PC-9 (cell line): ENCODE results near the gene PPL. TPM values are rescaled to one million over a fixed set of nuclear protein-coding genes. Genes with fewer than 3 reads are reported as not detected.

Experiments used
- BruUV-seq: library from RNA; stranded (reverse); fragments of 400-500 nt; replicated peaks from 2 replicates; lab custom pipeline; 2021; lab: Mats Ljungman, UMichigan
- CTCF ChIA-PET: fragments of 300-600 bp; sonication (Branson Sonifier 250); formaldehyde crosslinking; loops from one replicate; lab custom pipeline; 2022; ENCODE audit warnings: antibody characterized with exemption; lab: Charles Lee
- POLR2A ChIA-PET: fragments of 300-600 bp; sonication (Branson Sonifier 250); formaldehyde crosslinking; loops from one replicate; lab custom pipeline; 2022; ENCODE audit warnings: antibody characterized with exemption; ENCODE audit not compliant: unreplicated experiment; lab: Charles Lee
- DNase-seq, 2 experiments: peaks; one replicate each; pipeline versions ENCODE4 v3.0.0 to v3.0.0-alpha.2; 2015 to 2022; ENCODE audit warnings: mixed read lengths in 1 of 2
- H2AFZ ChIP-seq: fragments of 200-600 bp; sonication (generic); 2 replicates; pipeline ENCODE4 v1.8.1; 2017; ENCODE audit warnings: antibody characterized with exemption
- H3F3A ChIP-seq: fragments of 200-600 bp; sonication (generic); 2 replicates; pipeline ENCODE4 v1.8.1; 2017; ENCODE audit warnings: antibody characterized with exemption, mild to moderate bottlenecking, low read depth; ENCODE audit not compliant: insufficient read depth
- H3K27ac ChIP-seq: fragments of 200-600 bp; sonication (generic); 2 replicates; pipeline ENCODE4 v1.6.1; 2016; ENCODE audit warnings: mixed run types
- H3K27me3 ChIP-seq: fragments of 200-600 bp; sonication (generic); 2 replicates; pipeline ENCODE4 v1.6.1; 2016; ENCODE audit warnings: low read depth, mixed run types; ENCODE audit not compliant: insufficient read depth
- H3K36me3 ChIP-seq: fragments of 200-600 bp; sonication (generic); 2 replicates; pipeline ENCODE4 v1.6.1; 2016; ENCODE audit warnings: low read depth, mixed run types
- H3K4me1 ChIP-seq: fragments of 200-600 bp; sonication (generic); replicated peaks from 2 replicates; pipeline ENCODE4 v1.6.1; 2016; ENCODE audit warnings: mixed run types; ENCODE audit not compliant: insufficient read depth
- H3K4me2 ChIP-seq: fragments of 200-600 bp; sonication (generic); 2 replicates; pipeline ENCODE4 v1.6.1; 2017; ENCODE audit warnings: mixed run types
- H3K4me3 ChIP-seq: fragments of 200-600 bp; sonication (generic); 2 replicates; pipeline ENCODE4 v1.6.1; 2016; ENCODE audit warnings: mixed run types
- H3K79me2 ChIP-seq: fragments of 200-600 bp; sonication (generic); 2 replicates; pipeline ENCODE4 v1.6.1; 2017; ENCODE audit warnings: low read depth, mixed run types
- H3K9me2 ChIP-seq: fragments of 200-600 bp; sonication (generic); 2 replicates; pipeline ENCODE4 v1.8.1; 2017; ENCODE audit warnings: mild to moderate bottlenecking; ENCODE audit not compliant: insufficient read depth
- H3K9me3 ChIP-seq: fragments of 200-600 bp; sonication (generic); 2 replicates; pipeline ENCODE4 v1.8.1; 2016; ENCODE audit warnings: low read depth; ENCODE audit not compliant: insufficient read depth
- H4K20me1 ChIP-seq: fragments of 200-600 bp; sonication (generic); 2 replicates; pipeline ENCODE4 v1.8.1; 2017; ENCODE audit not compliant: insufficient read depth
- CTCF ChIP-seq: fragments of 200-600 bp; sonication (generic); conservative IDR thresholded peaks from 2 replicates; pipeline ENCODE4 v1.6.1; 2017; ENCODE audit warnings: mixed run types, antibody characterized with exemption, mild to moderate bottlenecking, moderate library complexity
- EZH2 ChIP-seq: fragments of 200-600 bp; sonication (generic); IDR thresholded peaks from 2 replicates; pipeline ENCODE4 v1.8.0; 2017; ENCODE audit warnings: antibody characterized with exemption, low read depth
- intact Hi-C: fragments of 100-400 bp; cut with micrococcal nuclease; formaldehyde crosslinking; loops from one replicate; pipeline ENCODE4 v1.10.0; 2022; ENCODE audit not compliant: unreplicated experiment
- total RNA-seq: library from RNA; stranded (reverse); gene quantifications from 2 replicates; pipeline ENCODE4 v1.2.3, GENCODE V29; 2021

PPL gene
- total RNA-seq, 1 experiment from 2014 or later, result 187 TPM

DNA sequence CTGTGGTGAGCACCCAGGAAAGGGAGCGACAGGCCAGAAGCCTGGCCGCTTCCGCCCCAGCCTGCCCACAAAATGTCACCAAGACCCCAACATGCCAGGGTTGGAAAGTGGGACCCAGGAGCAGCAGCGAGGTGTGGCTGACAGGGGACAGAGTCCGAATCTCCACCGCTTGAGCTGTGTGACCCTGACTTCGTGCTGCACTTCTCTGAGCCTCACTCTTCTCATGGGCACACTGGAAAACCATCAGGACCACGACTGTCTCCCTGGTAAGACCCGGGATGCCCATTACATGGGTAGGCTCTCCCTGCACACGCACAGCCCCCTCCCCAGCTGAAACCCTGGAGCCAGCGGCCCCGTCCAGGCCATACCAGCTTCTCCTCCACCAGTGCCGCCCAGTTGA lies 34.9 kb downstream of the PPL start:
- no peaks in the 10 kb centered on the region for H3K27me3 ChIP-seq
- intact Hi-C loops, result no loop called here
- H3K9me3 ChIP-seq, result no peaks in the 10 kb centered on the region
- H2AFZ ChIP-seq, result no peak overlapping the region
- H3K4me3 ChIP-seq, result no peak overlapping the region
- no TSS peak for BruUV-seq
- H3K4me1 ChIP-seq, result no peaks in the 10 kb centered on the region
- peaks cover 12% of the 10 kb centered on the region; the same call in 1 of the 2 replicates for H4K20me1 ChIP-seq
- H3K36me3 ChIP-seq, result peaks cover 19% of the 10 kb centered on the region
- ChIA-PET POLR2A (no interaction called here), CTCF (no interaction called here)
- H3K79me2 ChIP-seq, result no peaks in the 10 kb centered on the region
- DNase-seq, result no peak
- H3K27ac ChIP-seq, result no peak overlapping the region
- H3F3A ChIP-seq, result peaks cover 17% of the 10 kb centered on the region; the same call in 1 of the 2 replicates
- no peaks in the 10 kb centered on the region for H3K9me2 ChIP-seq
- H3K4me2 ChIP-seq, result no peak overlapping the region
- no peak for TF ChIP-seq CTCF

GRCh38 chr16:4900750-4901149 lies 36.2 kb downstream of the PPL start:
- ChIA-PET POLR2A (interaction anchor here (0.8 kb wide), 1 partner anchor 166 kb away, joined by 5 read pairs; the partner anchor contains the start of gene DNAAF8), CTCF (no interaction called here)
- Histone ChIP-seq H3F3A (peaks cover 9% of the 10 kb centered on the region; the same call in 1 of the 2 replicates), H3K27me3 (no peaks in the 10 kb centered on the region), H3K9me3 (no peaks in the 10 kb centered on the region), H2AFZ (no peak overlapping the region), H3K4me3 (no peak overlapping the region), H3K4me1 (no peaks in the 10 kb centered on the region), H3K79me2 (no peaks in the 10 kb centered on the region), H3K27ac (no peak overlapping the region), H3K36me3 (peaks cover 19% of the 10 kb centered on the region), H4K20me1 (peaks cover 7% of the 10 kb centered on the region; the same call in 1 of the 2 replicates), H3K4me2 (no peak overlapping the region), H3K9me2 (no peaks in the 10 kb centered on the region)
- intact Hi-C loops, result no loop called here
- DNase-seq, result no peak
- BruUV-seq, result no TSS peak
- TF ChIP-seq EZH2, result no peak
- TF ChIP-seq CTCF, result no peak

DNA sequence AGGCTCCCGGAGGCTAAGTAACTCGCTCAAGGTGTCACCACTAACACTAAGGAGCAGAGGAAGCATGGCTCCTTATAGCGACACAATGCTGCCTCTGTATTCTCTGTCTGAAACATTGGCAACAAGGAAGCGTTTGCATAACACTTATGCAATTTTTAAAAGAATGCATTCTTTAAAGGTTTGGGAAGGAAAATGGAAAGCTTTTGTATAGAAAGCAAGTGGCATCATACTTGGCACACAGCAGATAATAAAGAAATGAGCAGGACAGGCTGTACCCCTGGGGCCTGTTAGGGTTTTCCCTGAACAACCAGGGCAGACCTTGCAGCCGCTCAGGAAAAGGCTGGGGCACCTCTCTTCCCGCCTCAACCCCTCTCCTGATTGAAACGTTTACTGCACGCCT lies 36.9 kb downstream of the PPL start:
- Histone ChIP-seq H3K4me3 (no peak overlapping the region), H3F3A (peaks cover 9% of the 10 kb centered on the region; the same call in 1 of the 2 replicates), H3K9me2 (no peaks in the 10 kb centered on the region), H3K79me2 (no peaks in the 10 kb centered on the region), H2AFZ (no peak overlapping the region), H3K4me1 (no peaks in the 10 kb centered on the region), H4K20me1 (peaks cover 7% of the 10 kb centered on the region; the same call in 1 of the 2 replicates), H3K9me3 (no peaks in the 10 kb centered on the region), H3K36me3 (peaks cover 19% of the 10 kb centered on the region), H3K4me2 (no peak overlapping the region), H3K27ac (no peak overlapping the region), H3K27me3 (no peaks in the 10 kb centered on the region)
- no peak for DNase-seq
- intact Hi-C loops, result no loop called here
- ChIA-PET CTCF (no interaction called here), POLR2A (no interaction called here)
- BruUV-seq, result no TSS peak
- TF ChIP-seq EZH2 (no peak), CTCF (no peak)
